ENCODE measurements around the gene PCDHB4. TPM values are rescaled to one million over a fixed set of nuclear protein-coding genes. Genes with fewer than 3 reads are reported as not detected.
A peak's percentile ranks its signal among the peaks of the same experiment; 100 is the strongest.
"Not testable (repeated sequence)": the region's sequence is repeated elsewhere in the genome, so short reads cannot be mapped to it uniquely, and the experiment has no call there.

The PCDHB4 gene
- total and polyA plus RNA-seq, 10 of the 15 experiments (the other 5 are each of a cell fraction or from before 2014, with no cell fraction given): not detected

DNA sequence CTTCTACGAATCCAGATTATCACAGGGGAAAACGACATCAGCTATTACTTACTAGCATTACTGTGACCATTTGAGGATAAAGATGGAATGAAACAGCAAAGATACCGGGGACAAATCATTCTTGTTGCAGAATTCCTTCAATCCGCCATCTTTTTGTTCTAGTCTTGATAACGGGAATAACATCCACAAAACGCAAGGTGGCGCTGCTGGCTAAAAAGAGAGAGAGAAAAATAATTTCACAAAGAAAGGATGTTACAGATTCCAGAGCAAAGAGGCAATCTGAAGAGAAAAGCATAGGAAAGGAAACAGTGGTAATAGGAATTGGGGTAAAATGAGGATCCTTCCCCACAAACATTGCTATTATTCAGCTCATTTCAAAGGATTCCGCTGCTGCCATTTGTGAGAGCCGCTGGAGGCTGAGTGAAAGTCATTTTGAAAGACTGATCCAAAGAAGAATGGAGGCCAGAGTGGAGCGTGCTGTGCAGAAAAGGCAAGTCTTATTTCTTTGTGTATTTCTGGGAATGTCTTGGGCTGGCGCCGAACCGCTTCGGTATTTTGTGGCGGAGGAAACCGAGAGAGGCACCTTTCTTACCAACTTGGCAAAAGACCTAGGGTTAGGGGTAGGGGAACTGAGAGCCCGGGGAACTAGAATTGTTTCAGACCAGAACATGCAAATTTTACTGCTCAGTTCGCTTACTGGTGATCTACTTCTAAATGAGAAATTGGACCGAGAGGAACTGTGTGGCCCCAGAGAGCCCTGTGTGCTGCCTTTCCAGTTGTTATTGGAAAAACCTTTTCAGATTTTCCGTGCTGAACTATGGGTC is 51.0 kb downstream of the PCDHB4 start, which contains the start of gene PCDHB7:
Gene PCDHB7 (plus strand): TSS at position 264 of the 824 bp plus-strand sequence. CDS start 192 bp downstream, at position 456.
- H3K4me1 ChIP-seq (ENCODE audit: control insufficient read depth, insufficient read depth, low read length): no peaks in the 10 kb centered on the region
- in situ Hi-C loops (cut with MboI): no loop called here
- no peaks in the 10 kb centered on the region for H3K27me3 ChIP-seq (replicated peaks in 1 of 2; ENCODE audit: control insufficient read depth in 2 of 2, insufficient read depth in 2 of 2, low read length in 1 of 2)
- no peak within 1 kb of the TSS for H2AFZ ChIP-seq (ENCODE audit: control insufficient read depth, low read depth, low read length)
- H3K9ac ChIP-seq (ENCODE audit: control insufficient read depth, insufficient read depth, low read length): no peak within 1 kb of the TSS
- TF ChIP-seq RAD21 (IDR thresholded peaks at IDR 0.05; ENCODE audit: insufficient read depth, low read depth, low read length): peak; percentile 35; the same call in 1 of the 2 replicates
- TF ChIP-seq, protein P1, sequence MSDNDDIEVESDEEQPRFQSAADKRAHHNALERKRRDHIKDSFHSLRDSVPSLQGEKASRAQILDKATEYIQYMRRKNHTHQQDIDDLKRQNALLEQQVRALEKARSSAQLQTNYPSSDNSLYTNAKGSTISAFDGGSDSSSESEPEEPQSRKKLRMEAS (IDR thresholded peaks at IDR 0.05; ENCODE audit: low read depth, low read length): no peak
- TF ChIP-seq, protein P2, sequence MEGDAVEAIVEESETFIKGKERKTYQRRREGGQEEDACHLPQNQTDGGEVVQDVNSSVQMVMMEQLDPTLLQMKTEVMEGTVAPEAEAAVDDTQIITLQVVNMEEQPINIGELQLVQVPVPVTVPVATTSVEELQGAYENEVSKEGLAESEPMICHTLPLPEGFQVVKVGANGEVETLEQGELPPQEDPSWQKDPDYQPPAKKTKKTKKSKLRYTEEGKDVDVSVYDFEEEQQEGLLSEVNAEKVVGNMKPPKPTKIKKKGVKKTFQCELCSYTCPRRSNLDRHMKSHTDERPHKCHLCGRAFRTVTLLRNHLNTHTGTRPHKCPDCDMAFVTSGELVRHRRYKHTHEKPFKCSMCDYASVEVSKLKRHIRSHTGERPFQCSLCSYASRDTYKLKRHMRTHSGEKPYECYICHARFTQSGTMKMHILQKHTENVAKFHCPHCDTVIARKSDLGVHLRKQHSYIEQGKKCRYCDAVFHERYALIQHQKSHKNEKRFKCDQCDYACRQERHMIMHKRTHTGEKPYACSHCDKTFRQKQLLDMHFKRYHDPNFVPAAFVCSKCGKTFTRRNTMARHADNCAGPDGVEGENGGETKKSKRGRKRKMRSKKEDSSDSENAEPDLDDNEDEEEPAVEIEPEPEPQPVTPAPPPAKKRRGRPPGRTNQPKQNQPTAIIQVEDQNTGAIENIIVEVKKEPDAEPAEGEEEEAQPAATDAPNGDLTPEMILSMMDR (IDR thresholded peaks at IDR 0.05 in 2 of 3, conservative IDR thresholded peaks at IDR 0.05 in 1 of 3; ENCODE audit: control insufficient read depth in 2 of 3, extremely low read depth in 1 of 3, insufficient read depth in 1 of 3, low read depth in 3 of 3, low read length in 3 of 3): peak in 2 of 3 experiments; percentile 7 to 31; a peak in 1 of 6 replicates
- no peak for TF ChIP-seq WRNIP1 (IDR thresholded peaks at IDR 0.05; ENCODE audit: borderline replicate concordance, low read depth, low read length)
- H4K20me1 ChIP-seq (ENCODE audit: control insufficient read depth, insufficient read depth): no peaks in the 10 kb centered on the region
- DNase-seq (ENCODE audit: low read depth, low spot score): no peak
- no peak within 1 kb of the TSS for H3K27ac ChIP-seq (ENCODE audit: control insufficient read depth, insufficient read depth)
- no peaks in the 10 kb centered on the region for H3K79me2 ChIP-seq (ENCODE audit: control insufficient read depth, insufficient read depth, low read length)
- ChIA-PET POLR2A (no interaction called here), SMC1A (ENCODE audit: uncharacterized antibody, unreplicated experiment) (no interaction called here), CTCF (no interaction called here), RAD21 (ENCODE audit: unreplicated experiment) (no interaction called here)
- FAIRE-seq: no peak
- ATAC-seq: no peak
- H3K4me3 ChIP-seq: no peak within 1 kb of the TSS
- no peaks in the 10 kb centered on the region for H3K36me3 ChIP-seq (ENCODE audit: control insufficient read depth in 2 of 2, insufficient read depth in 2 of 2, low read length in 1 of 2)
- H3K4me2 ChIP-seq (ENCODE audit: control insufficient read depth, insufficient read depth): no peak within 1 kb of the TSS
- intact Hi-C loops (cut with micrococcal nuclease; ENCODE audit: unreplicated experiment): no loop called here
- no TSS peak for BruUV-seq (replicated peaks)
- no peaks in the 10 kb centered on the region; the same call in 2 of the 3 replicates for H3K9me3 ChIP-seq (replicated peaks; ENCODE audit: control insufficient read depth, insufficient read depth, low read length)
- WGBS (ENCODE audit: insufficient coverage, insufficient replicate concordance, low lambda C conversion rate, missing lambda C conversion rate): 34% methylated on average over 20 of the region's 20 CpGs

DNA sequence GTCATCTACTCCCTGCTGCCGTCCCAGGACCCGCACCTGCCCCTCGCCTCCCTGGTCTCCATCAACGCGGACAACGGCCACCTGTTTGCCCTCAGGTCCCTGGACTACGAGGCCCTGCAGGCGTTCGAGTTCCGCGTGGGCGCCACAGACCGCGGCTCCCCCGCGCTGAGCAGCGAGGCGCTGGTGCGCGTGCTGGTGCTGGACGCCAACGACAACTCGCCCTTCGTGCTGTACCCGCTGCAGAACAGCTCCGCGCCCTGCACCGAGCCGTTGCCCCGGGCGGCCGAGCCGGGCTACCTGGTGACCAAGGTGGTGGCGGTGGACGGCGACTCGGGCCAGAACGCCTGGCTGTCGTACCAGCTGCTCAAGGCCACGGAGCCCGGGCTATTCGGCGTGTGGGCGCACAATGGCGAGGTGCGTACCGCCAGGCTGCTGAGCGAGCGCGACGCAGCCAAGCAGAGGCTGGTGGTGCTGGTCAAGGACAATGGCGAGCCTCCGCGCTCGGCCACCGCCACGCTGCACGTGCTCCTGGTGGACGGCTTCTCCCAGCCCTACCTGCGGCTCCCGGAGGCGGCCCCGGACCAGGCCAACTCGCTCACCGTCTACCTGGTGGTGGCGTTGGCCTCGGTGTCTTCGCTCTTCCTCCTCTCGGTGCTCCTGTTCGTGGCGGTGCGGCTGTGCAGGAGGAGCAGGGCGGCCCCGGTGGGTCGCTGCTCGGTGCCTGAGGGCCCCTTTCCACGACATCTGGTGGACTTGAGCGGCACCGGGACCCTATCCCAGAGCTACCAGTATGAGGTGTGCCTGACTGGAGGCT is 52.9 kb downstream of the PCDHB4 start:
- DNase-seq (ENCODE audit: low read depth, low spot score); H3K4me3 ChIP-seq; H2AFZ ChIP-seq (ENCODE audit: control insufficient read depth, low read depth, low read length); H3K4me2 ChIP-seq (ENCODE audit: control insufficient read depth, insufficient read depth); H3K27me3 ChIP-seq (replicated peaks in 1 of 2; ENCODE audit: control insufficient read depth in 2 of 2, insufficient read depth in 2 of 2, low read length in 1 of 2); SMC1A ChIA-PET (ENCODE audit: uncharacterized antibody, unreplicated experiment); H3K4me1 ChIP-seq (ENCODE audit: control insufficient read depth, insufficient read depth, low read length); H3K79me2 ChIP-seq (ENCODE audit: control insufficient read depth, insufficient read depth, low read length); BruUV-seq (replicated peaks); intact Hi-C loops (cut with micrococcal nuclease; ENCODE audit: unreplicated experiment); FAIRE-seq; ATAC-seq; RAD21 ChIA-PET (ENCODE audit: unreplicated experiment); CTCF ChIA-PET; H3K9ac ChIP-seq (ENCODE audit: control insufficient read depth, insufficient read depth, low read length); H3K27ac ChIP-seq (ENCODE audit: control insufficient read depth, insufficient read depth); H3K9me3 ChIP-seq (replicated peaks; ENCODE audit: control insufficient read depth, insufficient read depth, low read length); POLR2A ChIA-PET; H3K36me3 ChIP-seq (ENCODE audit: control insufficient read depth in 2 of 2, insufficient read depth in 2 of 2, low read length in 1 of 2); H4K20me1 ChIP-seq (ENCODE audit: control insufficient read depth, insufficient read depth): not testable (repeated sequence)
- 80% methylated on average over 65 of the region's 79 CpGs for WGBS (ENCODE audit: insufficient coverage, insufficient replicate concordance, low lambda C conversion rate, missing lambda C conversion rate)
- in situ Hi-C loops (cut with MboI): loop anchor here (5.0 kb wide), 1 partner anchor 38 kb away; the partner anchor contains the start of gene PCDHB13
